OCI-LY3 (cell line): ENCODE measurements around the gene KBTBD13.

Source experiments
- H2AFZ ChIP-seq: fragments of 200-600, 300-600 bp; shearing (Covaris generic); 2 replicates; pipeline ENCODE4 v1.6.0; 2014; ENCODE audit warnings: antibody characterized with exemption, low read depth, low read length
- H3K27ac ChIP-seq: fragments of 200-600, 300-600 bp; sonication (generic); 2 replicates; pipeline ENCODE4 v1.5.1; 2014; ENCODE audit warnings: mild to moderate bottlenecking, low read length, moderate library complexity, mixed read lengths
- H3K27me3 ChIP-seq: fragments of 200-600, 300-600 bp; sonication (generic); 2 replicates; pipeline ENCODE4 v1.6.1; 2014; ENCODE audit warnings: low read depth, low read length, mixed read lengths
- H3K36me3 ChIP-seq: fragments of 200-600, 300-600 bp; sonication (generic); replicated peaks from 2 replicates; pipeline ENCODE3; 2014; ENCODE audit warnings: low read depth, low read length, mixed read lengths
- H3K4me1 ChIP-seq: fragments of 300-600, 200-600 bp; sonication (generic); 2 replicates; pipeline ENCODE4 v1.6.1; 2014; ENCODE audit warnings: low read length, mixed read lengths
- H3K4me2 ChIP-seq: fragments of 200-600, 300-600 bp; sonication (generic); 2 replicates; pipeline ENCODE4 v1.6.1; 2014; ENCODE audit warnings: low read length, mixed read lengths
- H3K4me3 ChIP-seq: fragments of 300-600, 200-600 bp; sonication (generic); 2 replicates; pipeline ENCODE4 v1.5.1; 2014; ENCODE audit warnings: antibody characterized with exemption, mild to moderate bottlenecking, low read length, moderate library complexity
- H3K79me2 ChIP-seq: fragments of 300-600, 200-600 bp; shearing (Covaris generic); 2 replicates; pipeline ENCODE4 v1.6.1; 2014; ENCODE audit warnings: mild to moderate bottlenecking, low read length, mixed read lengths
- H3K9ac ChIP-seq: fragments of 300-600, 200-600 bp; shearing (Covaris generic); 2 replicates; pipeline ENCODE4 v1.6.0; 2014; ENCODE audit warnings: mild to moderate bottlenecking, low read length, moderate library complexity
- H3K9me3 ChIP-seq: fragments of 200-600, 300-600 bp; shearing (Covaris generic); 2 replicates; pipeline ENCODE4 v1.6.1; 2014; ENCODE audit warnings: low read length, mixed read lengths; ENCODE audit not compliant: insufficient read depth
- H4K20me1 ChIP-seq: fragments of 200-600, 300-600 bp; sonication (generic); 2 replicates; pipeline ENCODE4 v1.6.1; 2016; ENCODE audit warnings: low read length, mixed read lengths; ENCODE audit not compliant: insufficient read depth
- CTCF ChIP-seq: fragments of 200-600, 300-600 bp; sonication (generic); IDR thresholded peaks from 2 replicates; pipeline ENCODE4 v1.5.1; 2014; ENCODE audit warnings: antibody characterized with exemption, low read length, low read depth
- EZH2phosphoT487 ChIP-seq: fragments of 200-600 bp; shearing (Covaris generic); IDR thresholded peaks from 2 replicates; pipeline ENCODE4 v1.6.1; 2018; ENCODE audit warnings: antibody characterized with exemption, mixed run types, low read depth

Gene KBTBD13

DNA sequence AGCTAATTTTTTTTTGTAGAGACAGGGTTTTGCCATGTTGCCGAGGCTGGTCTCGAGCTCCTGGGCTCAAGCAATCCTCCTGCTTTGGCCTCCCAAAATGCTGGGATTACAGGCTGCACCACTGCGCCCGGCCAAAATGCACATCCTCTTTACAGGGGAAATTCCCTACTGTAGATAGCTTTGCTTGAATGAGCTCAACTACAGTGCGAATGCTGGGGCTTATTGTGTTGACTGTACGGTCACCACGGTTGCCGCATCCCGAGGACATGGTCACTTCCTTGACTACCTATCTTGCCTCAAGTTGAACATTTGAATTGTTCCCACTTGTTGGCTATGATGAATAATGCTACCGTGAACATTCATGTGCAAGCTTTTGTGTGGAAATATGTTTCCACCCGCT, 41.8 kb upstream of the KBTBD13 start:
- Histone ChIP-seq H3K4me3 (no peak overlapping the region), H3K27me3 (peaks cover 13% of the 10 kb centered on the region), H3K36me3 (no peaks in the 10 kb centered on the region), H3K4me1 (peaks cover 22% of the 10 kb centered on the region), H3K9me3 (no peaks in the 10 kb centered on the region), H4K20me1 (no peaks in the 10 kb centered on the region), H3K27ac (no peak overlapping the region), H3K4me2 (no peak overlapping the region), H3K79me2 (no peaks in the 10 kb centered on the region), H3K9ac (no peak overlapping the region), H2AFZ (no peak overlapping the region)
- TF ChIP-seq EZH2phosphoT487 (no peak), CTCF (no peak)

GRCh38 chr15:65037309-65037708, 39.2 kb upstream of the KBTBD13 start:
- no peak overlapping the region for H3K9ac ChIP-seq
- peaks cover 22% of the 10 kb centered on the region for H3K4me1 ChIP-seq
- TF ChIP-seq EZH2phosphoT487, result no peak
- TF ChIP-seq CTCF, result no peak
- H2AFZ ChIP-seq, result no peak overlapping the region
- H4K20me1 ChIP-seq, result no peaks in the 10 kb centered on the region
- no peak overlapping the region for H3K27ac ChIP-seq
- no peak overlapping the region for H3K4me2 ChIP-seq
- no peaks in the 10 kb centered on the region for H3K79me2 ChIP-seq
- no peaks in the 10 kb centered on the region for H3K9me3 ChIP-seq
- no peaks in the 10 kb centered on the region for H3K36me3 ChIP-seq
- no peak overlapping the region for H3K4me3 ChIP-seq
- peaks cover 5% of the 10 kb centered on the region; the same call in 1 of the 2 replicates for H3K27me3 ChIP-seq

GRCh38 chr15:65038428-65038827, 38.1 kb upstream of the KBTBD13 start:
- Histone ChIP-seq H3K79me2 (no peaks in the 10 kb centered on the region), H3K27me3 (no peaks in the 10 kb centered on the region), H3K9me3 (no peaks in the 10 kb centered on the region), H3K9ac (no peak overlapping the region), H2AFZ (no peak overlapping the region), H3K4me1 (peaks cover 12% of the 10 kb centered on the region), H4K20me1 (no peaks in the 10 kb centered on the region), H3K4me2 (no peak overlapping the region), H3K4me3 (no peak overlapping the region), H3K27ac (no peak overlapping the region), H3K36me3 (no peaks in the 10 kb centered on the region)
- no peak for TF ChIP-seq EZH2phosphoT487
- TF ChIP-seq CTCF, result no peak

DNA sequence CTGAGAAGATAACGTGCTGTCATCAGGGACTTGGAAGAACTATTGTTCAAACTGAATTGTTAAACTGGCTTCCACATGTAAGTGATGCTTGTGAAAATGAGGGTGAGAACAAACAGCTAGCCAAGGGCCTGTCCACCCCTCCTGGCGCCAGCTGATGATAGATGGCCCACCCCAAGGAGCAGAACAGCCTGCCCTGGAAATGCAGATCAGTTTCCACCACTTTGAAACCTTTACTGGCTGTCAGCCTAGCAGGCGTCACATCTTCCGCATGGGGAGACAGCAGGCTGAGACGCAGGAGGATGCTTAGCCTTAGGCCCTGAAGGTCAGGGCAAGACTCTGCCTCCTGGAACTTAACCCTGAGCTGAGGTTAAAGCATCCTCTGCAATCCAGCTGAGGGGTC, 37.7 kb upstream of the KBTBD13 start:
- H3K36me3 ChIP-seq, result no peaks in the 10 kb centered on the region

More for the DNA sequence above, 37.7 kb upstream of the KBTBD13 start:
- Histone ChIP-seq H3K27me3 (no peaks in the 10 kb centered on the region), H3K4me2 (no peak overlapping the region), H3K4me1 (peaks cover 8% of the 10 kb centered on the region), H2AFZ (no peak overlapping the region), H3K4me3 (no peak overlapping the region), H3K9ac (no peak overlapping the region), H4K20me1 (no peaks in the 10 kb centered on the region), H3K27ac (no peak overlapping the region), H3K79me2 (no peaks in the 10 kb centered on the region), H3K9me3 (no peaks in the 10 kb centered on the region)
- TF ChIP-seq EZH2phosphoT487 (no peak), CTCF (no peak)
